Suprapubic skin (tissue), 4 donors: ENCODE data around the gene STT3A. TPM values are rescaled to one million over a fixed set of nuclear protein-coding genes. Genes with fewer than 3 reads are reported as not detected.

Source experiments
- DNase-seq, 2 donors: peaks; one replicate each; pipeline ENCODE4 v3.0.0-alpha.2; 2019; ENCODE audit warnings: low spot score in 2 of 2
- H3K27ac ChIP-seq: fragments of 200-600 bp; sonication (generic); one replicate; pipeline ENCODE4 v1.5.1; 2019
- H3K27me3 ChIP-seq: fragments of 200-600 bp; sonication (generic); one replicate; pipeline ENCODE4 v1.5.1; 2019
- H3K36me3 ChIP-seq: fragments of 200-600 bp; sonication (generic); one replicate; pipeline ENCODE4 v1.5.1; 2019
- H3K4me1 ChIP-seq: fragments of 200-600 bp; sonication (generic); one replicate; pipeline ENCODE4 v1.5.1; 2019
- H3K4me3 ChIP-seq: fragments of 200-600 bp; sonication (generic); one replicate; pipeline ENCODE4 v1.5.1; 2019; ENCODE audit warnings: mild to moderate bottlenecking
- H3K9me3 ChIP-seq: fragments of 200-600 bp; sonication (generic); one replicate; pipeline ENCODE4 v1.5.1; 2019
- CTCF ChIP-seq, 2 donors: fragments of 200-600 bp in 1 of 2; fragments of 450-650 bp in 1 of 2; sonication (generic) in 1 of 2; IDR thresholded peaks; one replicate each; pipeline ENCODE4 v1.5.1; 2016 to 2019; ENCODE audit warnings: antibody characterized with exemption in 2 of 2, mild to moderate bottlenecking in 1 of 2, moderate library complexity in 1 of 2
- EP300 ChIP-seq: sonication (generic); formaldehyde crosslinking; IDR thresholded peaks from one replicate; pipeline ENCODE4 v1.6.1; 2017; ENCODE audit warnings: antibody characterized with exemption
- POLR2A ChIP-seq, 2 donors: fragments of 450-650 bp; IDR thresholded peaks; one replicate each; pipeline ENCODE4 v1.6.1; 2017; ENCODE audit warnings: antibody characterized with exemption in 2 of 2, mild to moderate bottlenecking in 2 of 2, moderate library complexity in 2 of 2
- POLR2AphosphoS5 ChIP-seq, 3 donors: sonication (generic); formaldehyde crosslinking; IDR thresholded peaks; one replicate each; pipeline ENCODE4 v1.6.1; 2017; ENCODE audit warnings: antibody characterized with exemption in 3 of 3
- WGBS: methylation state at CpG from one replicate; pipeline ENCODE4 v1.1.5; 2018; 5-methylcytosine and 5-hydroxymethylcytosine counted together
- total RNA-seq, 4 donors: library from RNA; depleted of rRNA; stranded (reverse); fragments of >200 nt; gene quantifications; one replicate each; pipeline ENCODE4 v1.1.0, GENCODE V29; 2016

STT3A gene
- total RNA-seq, 4 donors from 2014 or later: 49.5 to 64.8 (median 62.8) TPM

DNA sequence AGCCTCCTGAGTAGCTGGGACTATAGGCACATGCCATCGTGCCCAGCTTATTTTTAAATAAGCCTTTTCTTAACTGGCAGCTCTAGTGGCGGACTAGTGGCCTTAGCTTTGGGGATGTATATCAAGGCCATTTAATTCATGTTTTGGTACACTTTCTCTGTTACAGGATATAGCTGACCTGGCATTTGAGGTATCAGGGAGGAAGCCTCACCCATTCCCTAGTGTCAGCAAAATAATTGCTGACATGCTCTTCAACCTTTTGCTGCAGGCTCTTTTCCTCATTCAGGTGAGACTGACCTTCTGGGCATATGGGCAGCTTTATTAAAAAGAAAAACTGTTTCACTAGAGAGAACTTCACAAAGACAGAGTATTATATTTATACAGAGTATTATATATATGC lies 13.9 kb upstream of the STT3A start:
- no peak for DNase-seq
- Histone ChIP-seq H3K9me3 (no peaks in the 10 kb centered on the region), H3K27me3 (no peaks in the 10 kb centered on the region), H3K36me3 (peaks cover 95% of the 10 kb centered on the region), H3K4me1 (no peaks in the 10 kb centered on the region), H3K4me3 (no peak overlapping the region), H3K27ac (no peak overlapping the region)
- WGBS: 94% methylated on average over 2 of the region's 2 CpGs
- TF ChIP-seq CTCF (IDR thresholded peaks at IDR 0.05) (no peak), EP300 (no peak), POLR2A (IDR thresholded peaks at IDR 0.05) (no peak), POLR2AphosphoS5 (IDR thresholded peaks at IDR 0.05) (no peak)

GRCh38 chr11:125579811-125580210 lies 12.8 kb upstream of the STT3A start:
- no peaks in the 10 kb centered on the region for H3K9me3 ChIP-seq
- no peaks in the 10 kb centered on the region for H3K4me1 ChIP-seq
- peaks cover 97% of the 10 kb centered on the region for H3K36me3 ChIP-seq
- TF ChIP-seq POLR2AphosphoS5 (IDR thresholded peaks at IDR 0.05) (no peak), CTCF (IDR thresholded peaks at IDR 0.05) (no peak), EP300 (no peak), POLR2A (IDR thresholded peaks at IDR 0.05) (no peak)
- 93% methylated on average over 5 of the region's 5 CpGs for WGBS
- no peak overlapping the region for H3K4me3 ChIP-seq
- no peak for DNase-seq
- no peaks in the 10 kb centered on the region for H3K27me3 ChIP-seq
- H3K27ac ChIP-seq: no peak overlapping the region

DNA sequence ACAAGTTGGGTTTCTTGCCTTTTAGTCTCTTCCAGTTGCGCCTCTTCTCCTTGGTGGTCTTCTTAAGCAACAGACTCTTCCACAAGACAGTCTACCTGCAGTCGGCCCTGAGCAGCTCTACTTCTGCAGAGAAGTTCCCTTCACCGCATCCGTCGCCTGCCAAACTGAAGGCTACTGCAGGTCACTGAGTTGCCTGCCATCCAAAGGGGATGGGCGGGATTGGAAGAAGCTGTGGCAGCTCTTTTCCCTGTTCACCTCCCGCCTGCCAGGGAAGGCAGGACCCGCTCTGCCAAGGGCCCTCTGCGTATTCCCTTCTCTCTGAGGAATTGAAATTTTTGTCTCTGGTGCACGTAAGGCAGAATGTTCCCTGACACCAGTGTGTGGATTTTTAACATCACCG lies 9.2 kb upstream of the STT3A start:
- Histone ChIP-seq H3K36me3 (peaks cover 64% of the 10 kb centered on the region), H3K27ac (no peak overlapping the region), H3K4me1 (no peaks in the 10 kb centered on the region), H3K9me3 (no peaks in the 10 kb centered on the region), H3K4me3 (no peak overlapping the region), H3K27me3 (no peaks in the 10 kb centered on the region)
- WGBS: 94% methylated on average over 9 of the region's 11 CpGs
- no peak for DNase-seq
- TF ChIP-seq EP300 (no peak), POLR2A (IDR thresholded peaks at IDR 0.05) (no peak), POLR2AphosphoS5 (IDR thresholded peaks at IDR 0.05) (no peak), CTCF (IDR thresholded peaks at IDR 0.05) (no peak)

GRCh38 chr11:125585487-125585886 lies 7.2 kb upstream of the STT3A start:
- no peaks in the 10 kb centered on the region for H3K27me3 ChIP-seq
- no peak overlapping the region for H3K4me3 ChIP-seq
- H3K27ac ChIP-seq: no peak overlapping the region
- H3K36me3 ChIP-seq: peaks cover 44% of the 10 kb centered on the region
- no peaks in the 10 kb centered on the region for H3K9me3 ChIP-seq
- H3K4me1 ChIP-seq: no peaks in the 10 kb centered on the region
- no peak for DNase-seq
- no peak for TF ChIP-seq POLR2A (IDR thresholded peaks at IDR 0.05)
- no peak for TF ChIP-seq CTCF (IDR thresholded peaks at IDR 0.05)
- no peak for TF ChIP-seq EP300
- TF ChIP-seq POLR2AphosphoS5 (IDR thresholded peaks at IDR 0.05): no peak
- WGBS: 88% methylated on average over 1 of the region's 1 CpG

- WGBS: 86% methylated on average over 3 of the region's 3 CpGs
- no peak overlapping the region for H3K4me3 ChIP-seq
- H3K27me3 ChIP-seq: no peaks in the 10 kb centered on the region
- no peak overlapping the region for H3K27ac ChIP-seq
- peaks cover 33% of the 10 kb centered on the region for H3K36me3 ChIP-seq
- TF ChIP-seq EP300 (no peak), POLR2A (IDR thresholded peaks at IDR 0.05) (no peak), POLR2AphosphoS5 (IDR thresholded peaks at IDR 0.05) (no peak), CTCF (IDR thresholded peaks at IDR 0.05) (no peak)
- H3K4me1 ChIP-seq: peaks cover 6% of the 10 kb centered on the region
- H3K9me3 ChIP-seq: no peaks in the 10 kb centered on the region
- no peak for DNase-seq
Measured at GRCh38 chr11:125586623-125587022, 6.0 kb upstream of the STT3A start.
